ENCODE results near the gene TMPO. TPM values are rescaled to one million over a fixed set of nuclear protein-coding genes. Genes with fewer than 3 reads are reported as not detected.

The TMPO gene
- total and polyA plus RNA-seq, 4 donors, result 10.9 to 175 (median 43.9) TPM

DNA sequence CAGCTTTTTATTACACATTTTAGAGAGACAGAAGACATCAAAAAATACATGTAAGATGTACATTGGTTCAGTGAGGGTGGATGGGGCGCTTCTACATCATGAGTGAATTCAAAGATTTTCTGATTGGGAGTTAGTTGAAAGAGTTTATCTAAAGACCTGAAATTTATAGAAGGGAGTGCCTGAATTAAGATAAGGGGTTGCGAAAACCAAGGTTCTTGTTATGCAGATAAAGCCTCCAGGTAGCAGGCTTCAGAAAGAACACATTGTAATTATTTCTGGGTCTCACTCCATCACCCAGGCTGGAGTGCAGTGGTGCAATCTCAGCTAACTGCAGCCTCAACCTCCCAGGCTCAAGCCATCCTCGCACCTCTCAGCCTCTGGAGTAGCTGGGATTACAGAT, 26.2 kb upstream of the TMPO start:
- Histone ChIP-seq H3K9ac (ENCODE audit: low read depth in 1 of 2, low read length in 2 of 2) (no peak overlapping the region), H3K27ac (ENCODE audit: low read depth in 1 of 2, low read length in 2 of 2) (no peak overlapping the region), H3K9me3 (ENCODE audit: control insufficient read depth in 4 of 4, low read length in 3 of 4) (no peaks in the 10 kb centered on the region), H3K36me3 (ENCODE audit: control insufficient read depth in 4 of 4, insufficient read depth in 3 of 4, low read depth in 1 of 4, low read length in 3 of 4) (no peaks in the 10 kb centered on the region), H3K27me3 (ENCODE audit: control insufficient read depth in 4 of 4, insufficient read depth in 4 of 4, low read length in 3 of 4) (no peaks in the 10 kb centered on the region), H3K4me1 (ENCODE audit: control insufficient read depth in 4 of 4, insufficient read depth in 4 of 4, low read length in 3 of 4) (peaks cover 4 to 38% (median 19%) of the 10 kb centered on the region in 4 donors), H3K4me3 (ENCODE audit: low read depth in 1 of 3, low read length in 3 of 3) (no peak overlapping the region)
- no peak for DNase-seq (ENCODE audit: low spot score)
- 92% methylated on average over 3 of the region's 3 CpGs for WGBS
- no peak for TF ChIP-seq HNF4A (conservative IDR thresholded peaks at IDR 0.05)

DNA sequence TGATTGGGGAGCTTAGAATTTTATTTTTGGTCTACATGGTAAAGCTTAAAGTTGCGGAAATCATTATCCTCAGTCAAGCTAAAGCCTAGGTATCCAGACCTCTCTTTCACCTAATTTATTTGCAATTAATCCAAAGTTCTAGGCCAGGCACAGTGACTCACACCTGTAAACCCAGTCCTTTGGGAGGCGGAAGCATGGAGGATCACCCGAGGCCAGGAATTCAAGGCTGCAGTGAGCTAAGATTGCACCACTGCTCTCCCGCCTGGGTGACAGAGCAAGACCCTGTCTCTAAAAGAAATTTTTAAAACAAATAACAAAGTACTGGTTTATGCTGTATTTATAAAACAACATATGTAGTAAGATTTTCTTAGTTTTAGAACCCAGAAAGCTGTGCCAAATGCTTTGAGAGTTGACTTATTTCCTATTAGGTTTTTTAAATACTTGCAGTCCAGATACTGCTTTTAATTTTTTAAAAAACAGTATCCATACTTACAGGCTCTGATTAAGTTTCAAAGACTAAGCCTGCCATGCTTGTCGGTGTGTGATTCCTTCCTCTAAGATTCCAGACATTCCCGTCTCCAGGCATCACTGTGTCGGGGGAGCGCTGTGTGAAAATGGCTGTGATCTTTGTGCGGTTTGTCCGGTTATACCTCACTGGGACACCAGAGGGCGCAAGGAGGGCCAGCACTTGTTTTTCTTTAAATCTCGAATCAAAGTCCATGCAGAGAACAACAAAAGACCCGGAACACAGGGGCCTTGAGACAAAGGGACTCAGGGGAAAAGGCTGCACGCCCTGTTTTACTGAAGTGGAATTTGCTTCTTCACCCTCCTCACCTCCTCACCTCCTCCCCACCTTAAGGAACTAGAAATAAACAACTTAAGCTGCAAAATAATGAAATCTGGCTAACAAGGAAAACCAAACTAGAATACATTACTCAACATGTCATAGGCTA, 24.6 kb upstream of the TMPO start:
- Histone ChIP-seq H3K36me3 (ENCODE audit: control insufficient read depth in 4 of 4, insufficient read depth in 3 of 4, low read depth in 1 of 4, low read length in 3 of 4) (no peaks in the 10 kb centered on the region), H3K9me3 (ENCODE audit: control insufficient read depth in 4 of 4, low read length in 3 of 4) (no peaks in the 10 kb centered on the region), H3K4me3 (ENCODE audit: low read depth in 1 of 3, low read length in 3 of 3) (no peak overlapping the region), H3K27me3 (ENCODE audit: control insufficient read depth in 4 of 4, insufficient read depth in 4 of 4, low read length in 3 of 4) (no peaks in the 10 kb centered on the region), H3K4me1 (ENCODE audit: control insufficient read depth in 4 of 4, insufficient read depth in 4 of 4, low read length in 3 of 4) (peaks cover 4 to 42% (median 22%) of the 10 kb centered on the region in 4 donors), H3K27ac (ENCODE audit: low read depth in 1 of 2, low read length in 2 of 2) (peak overlapping the region; percentile 83 to 85), H3K9ac (ENCODE audit: low read depth in 1 of 2, low read length in 2 of 2) (peak overlapping the region; percentile 45)
- DNase-seq (ENCODE audit: low spot score), result peak; percentile 88
- WGBS, result 27% methylated on average over 14 of the region's 14 CpGs
- TF ChIP-seq, protein P1, sequence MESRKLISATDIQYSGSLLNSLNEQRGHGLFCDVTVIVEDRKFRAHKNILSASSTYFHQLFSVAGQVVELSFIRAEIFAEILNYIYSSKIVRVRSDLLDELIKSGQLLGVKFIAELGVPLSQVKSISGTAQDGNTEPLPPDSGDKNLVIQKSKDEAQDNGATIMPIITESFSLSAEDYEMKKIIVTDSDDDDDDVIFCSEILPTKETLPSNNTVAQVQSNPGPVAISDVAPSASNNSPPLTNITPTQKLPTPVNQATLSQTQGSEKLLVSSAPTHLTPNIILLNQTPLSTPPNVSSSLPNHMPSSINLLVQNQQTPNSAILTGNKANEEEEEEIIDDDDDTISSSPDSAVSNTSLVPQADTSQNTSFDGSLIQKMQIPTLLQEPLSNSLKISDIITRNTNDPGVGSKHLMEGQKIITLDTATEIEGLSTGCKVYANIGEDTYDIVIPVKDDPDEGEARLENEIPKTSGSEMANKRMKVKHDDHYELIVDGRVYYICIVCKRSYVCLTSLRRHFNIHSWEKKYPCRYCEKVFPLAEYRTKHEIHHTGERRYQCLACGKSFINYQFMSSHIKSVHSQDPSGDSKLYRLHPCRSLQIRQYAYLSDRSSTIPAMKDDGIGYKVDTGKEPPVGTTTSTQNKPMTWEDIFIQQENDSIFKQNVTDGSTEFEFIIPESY (IDR thresholded peaks at IDR 0.05), result no peak
- TF ChIP-seq HNF4G (IDR thresholded peaks at IDR 0.05) (peak; percentile 84), FOXA2 (IDR thresholded peaks at IDR 0.05) (peak; percentile 13), RXRA (IDR thresholded peaks at IDR 0.05) (peak; percentile 66 to 77), JUND (IDR thresholded peaks at IDR 0.05) (no peak), HNF4A (conservative IDR thresholded peaks at IDR 0.05) (peak; percentile 90 to 91), RAD21 (IDR thresholded peaks at IDR 0.05) (peak; percentile 96 to 97), EGR1 (IDR thresholded peaks at IDR 0.05; ENCODE audit: low read depth in 2 of 2) (no peak), GABPA (IDR thresholded peaks at IDR 0.05 in 1 of 2, conservative IDR thresholded peaks at IDR 0.05 in 1 of 2) (no peak), FOXA1 (IDR thresholded peaks at IDR 0.05) (peak; percentile 47), TAF1 (conservative IDR thresholded peaks at IDR 0.05) (no peak), YY1 (IDR thresholded peaks at IDR 0.05) (peak; percentile 87), NR2F2 (IDR thresholded peaks at IDR 0.05) (no peak), SP1 (IDR thresholded peaks at IDR 0.05) (peak; percentile 62)
- TF ChIP-seq, protein P2, sequence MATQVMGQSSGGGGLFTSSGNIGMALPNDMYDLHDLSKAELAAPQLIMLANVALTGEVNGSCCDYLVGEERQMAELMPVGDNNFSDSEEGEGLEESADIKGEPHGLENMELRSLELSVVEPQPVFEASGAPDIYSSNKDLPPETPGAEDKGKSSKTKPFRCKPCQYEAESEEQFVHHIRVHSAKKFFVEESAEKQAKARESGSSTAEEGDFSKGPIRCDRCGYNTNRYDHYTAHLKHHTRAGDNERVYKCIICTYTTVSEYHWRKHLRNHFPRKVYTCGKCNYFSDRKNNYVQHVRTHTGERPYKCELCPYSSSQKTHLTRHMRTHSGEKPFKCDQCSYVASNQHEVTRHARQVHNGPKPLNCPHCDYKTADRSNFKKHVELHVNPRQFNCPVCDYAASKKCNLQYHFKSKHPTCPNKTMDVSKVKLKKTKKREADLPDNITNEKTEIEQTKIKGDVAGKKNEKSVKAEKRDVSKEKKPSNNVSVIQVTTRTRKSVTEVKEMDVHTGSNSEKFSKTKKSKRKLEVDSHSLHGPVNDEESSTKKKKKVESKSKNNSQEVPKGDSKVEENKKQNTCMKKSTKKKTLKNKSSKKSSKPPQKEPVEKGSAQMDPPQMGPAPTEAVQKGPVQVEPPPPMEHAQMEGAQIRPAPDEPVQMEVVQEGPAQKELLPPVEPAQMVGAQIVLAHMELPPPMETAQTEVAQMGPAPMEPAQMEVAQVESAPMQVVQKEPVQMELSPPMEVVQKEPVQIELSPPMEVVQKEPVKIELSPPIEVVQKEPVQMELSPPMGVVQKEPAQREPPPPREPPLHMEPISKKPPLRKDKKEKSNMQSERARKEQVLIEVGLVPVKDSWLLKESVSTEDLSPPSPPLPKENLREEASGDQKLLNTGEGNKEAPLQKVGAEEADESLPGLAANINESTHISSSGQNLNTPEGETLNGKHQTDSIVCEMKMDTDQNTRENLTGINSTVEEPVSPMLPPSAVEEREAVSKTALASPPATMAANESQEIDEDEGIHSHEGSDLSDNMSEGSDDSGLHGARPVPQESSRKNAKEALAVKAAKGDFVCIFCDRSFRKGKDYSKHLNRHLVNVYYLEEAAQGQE (IDR thresholded peaks at IDR 0.05), result peak; percentile 55
- TF ChIP-seq, protein P3, sequence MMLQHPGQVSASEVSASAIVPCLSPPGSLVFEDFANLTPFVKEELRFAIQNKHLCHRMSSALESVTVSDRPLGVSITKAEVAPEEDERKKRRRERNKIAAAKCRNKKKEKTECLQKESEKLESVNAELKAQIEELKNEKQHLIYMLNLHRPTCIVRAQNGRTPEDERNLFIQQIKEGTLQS (IDR thresholded peaks at IDR 0.05), result no peak
- TF ChIP-seq, protein P4, sequence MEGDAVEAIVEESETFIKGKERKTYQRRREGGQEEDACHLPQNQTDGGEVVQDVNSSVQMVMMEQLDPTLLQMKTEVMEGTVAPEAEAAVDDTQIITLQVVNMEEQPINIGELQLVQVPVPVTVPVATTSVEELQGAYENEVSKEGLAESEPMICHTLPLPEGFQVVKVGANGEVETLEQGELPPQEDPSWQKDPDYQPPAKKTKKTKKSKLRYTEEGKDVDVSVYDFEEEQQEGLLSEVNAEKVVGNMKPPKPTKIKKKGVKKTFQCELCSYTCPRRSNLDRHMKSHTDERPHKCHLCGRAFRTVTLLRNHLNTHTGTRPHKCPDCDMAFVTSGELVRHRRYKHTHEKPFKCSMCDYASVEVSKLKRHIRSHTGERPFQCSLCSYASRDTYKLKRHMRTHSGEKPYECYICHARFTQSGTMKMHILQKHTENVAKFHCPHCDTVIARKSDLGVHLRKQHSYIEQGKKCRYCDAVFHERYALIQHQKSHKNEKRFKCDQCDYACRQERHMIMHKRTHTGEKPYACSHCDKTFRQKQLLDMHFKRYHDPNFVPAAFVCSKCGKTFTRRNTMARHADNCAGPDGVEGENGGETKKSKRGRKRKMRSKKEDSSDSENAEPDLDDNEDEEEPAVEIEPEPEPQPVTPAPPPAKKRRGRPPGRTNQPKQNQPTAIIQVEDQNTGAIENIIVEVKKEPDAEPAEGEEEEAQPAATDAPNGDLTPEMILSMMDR (IDR thresholded peaks at IDR 0.05; ENCODE audit: low read depth, low read length, missing input control), result peak; percentile 92
- TF ChIP-seq, protein P5, sequence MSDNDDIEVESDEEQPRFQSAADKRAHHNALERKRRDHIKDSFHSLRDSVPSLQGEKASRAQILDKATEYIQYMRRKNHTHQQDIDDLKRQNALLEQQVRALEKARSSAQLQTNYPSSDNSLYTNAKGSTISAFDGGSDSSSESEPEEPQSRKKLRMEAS (IDR thresholded peaks at IDR 0.05), result no peak
